ENCODE measurements around the gene IMMP1L. TPM values are rescaled to one million over a fixed set of nuclear protein-coding genes. Genes with fewer than 3 reads are reported as not detected.

Gene IMMP1L
- total RNA-seq, 1 donor from 2014 or later: 17.2 TPM

DNA sequence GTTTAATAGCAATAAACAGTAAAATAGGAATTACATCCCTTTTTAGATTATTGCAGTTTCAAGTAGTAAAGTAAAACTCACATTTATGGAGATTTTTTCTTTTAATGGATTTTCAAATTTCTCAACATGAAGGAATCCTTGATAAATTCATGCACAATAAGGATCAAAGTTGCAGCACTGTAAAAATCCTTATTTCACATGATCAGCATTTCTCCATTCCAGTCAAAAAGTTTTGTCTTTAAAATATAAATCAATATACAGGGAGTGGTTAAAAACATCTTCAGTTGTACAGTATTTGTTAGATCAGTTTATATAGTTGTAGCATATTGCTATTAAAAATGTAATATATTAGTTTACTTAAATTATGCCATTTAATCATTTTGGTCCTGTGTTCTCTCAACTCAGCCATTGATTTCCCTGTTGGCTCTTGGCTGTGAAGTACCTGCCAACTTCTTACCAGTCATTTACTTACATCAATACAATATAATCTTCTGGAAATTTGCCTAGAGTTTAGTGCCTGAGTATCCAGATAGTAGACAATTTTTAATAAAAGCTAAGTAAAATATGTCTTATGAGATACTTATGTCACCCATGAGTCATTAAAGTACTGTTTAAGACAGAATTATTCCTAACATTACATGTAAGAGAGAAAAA, 12.2 kb upstream of the IMMP1L start:
- H3K79me2 ChIP-seq (ENCODE audit: insufficient read depth, low read length): no peaks in the 10 kb centered on the region
- H4K20me1 ChIP-seq (ENCODE audit: insufficient read depth, low read length): no peaks in the 10 kb centered on the region
- H3K27me3 ChIP-seq (ENCODE audit: insufficient read depth, low read length): no peaks in the 10 kb centered on the region
- peaks cover 6% of the 10 kb centered on the region for H3K36me3 Mint-ChIP-seq (ENCODE audit: low read depth, unreplicated experiment)
- DNase-seq (ENCODE audit: low read depth) (no peak), FAIRE-seq (no peak)
- H2AFZ ChIP-seq (ENCODE audit: low read depth, low read length): no peak overlapping the region
- H3K4me3 ChIP-seq (ENCODE audit: insufficient read depth, low read depth, low read length): no peak overlapping the region
- no peaks in the 10 kb centered on the region for H3K4me1 ChIP-seq (ENCODE audit: insufficient read depth, low read length)
- no peak overlapping the region for H3K9ac ChIP-seq (ENCODE audit: low read length)
- H3K4me2 ChIP-seq (ENCODE audit: low read length): no peak overlapping the region
- H3K36me3 ChIP-seq (ENCODE audit: insufficient read depth, low read length): no peaks in the 10 kb centered on the region
- H3K9me3 ChIP-seq (ENCODE audit: insufficient read depth, low read depth, low read length): no peaks in the 10 kb centered on the region
- no peak overlapping the region for H3K27ac Mint-ChIP-seq (ENCODE audit: unreplicated experiment)
- no peaks in the 10 kb centered on the region for H3K4me1 Mint-ChIP-seq (ENCODE audit: low read depth, unreplicated experiment)
- H3K27me3 Mint-ChIP-seq (ENCODE audit: low read depth, unreplicated experiment): no peaks in the 10 kb centered on the region
- TF ChIP-seq, protein P1, sequence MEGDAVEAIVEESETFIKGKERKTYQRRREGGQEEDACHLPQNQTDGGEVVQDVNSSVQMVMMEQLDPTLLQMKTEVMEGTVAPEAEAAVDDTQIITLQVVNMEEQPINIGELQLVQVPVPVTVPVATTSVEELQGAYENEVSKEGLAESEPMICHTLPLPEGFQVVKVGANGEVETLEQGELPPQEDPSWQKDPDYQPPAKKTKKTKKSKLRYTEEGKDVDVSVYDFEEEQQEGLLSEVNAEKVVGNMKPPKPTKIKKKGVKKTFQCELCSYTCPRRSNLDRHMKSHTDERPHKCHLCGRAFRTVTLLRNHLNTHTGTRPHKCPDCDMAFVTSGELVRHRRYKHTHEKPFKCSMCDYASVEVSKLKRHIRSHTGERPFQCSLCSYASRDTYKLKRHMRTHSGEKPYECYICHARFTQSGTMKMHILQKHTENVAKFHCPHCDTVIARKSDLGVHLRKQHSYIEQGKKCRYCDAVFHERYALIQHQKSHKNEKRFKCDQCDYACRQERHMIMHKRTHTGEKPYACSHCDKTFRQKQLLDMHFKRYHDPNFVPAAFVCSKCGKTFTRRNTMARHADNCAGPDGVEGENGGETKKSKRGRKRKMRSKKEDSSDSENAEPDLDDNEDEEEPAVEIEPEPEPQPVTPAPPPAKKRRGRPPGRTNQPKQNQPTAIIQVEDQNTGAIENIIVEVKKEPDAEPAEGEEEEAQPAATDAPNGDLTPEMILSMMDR (IDR thresholded peaks at IDR 0.05; ENCODE audit: insufficient read depth, low read depth, low read length): no peak
- TF ChIP-seq EZH2 (IDR thresholded peaks at IDR 0.05; ENCODE audit: insufficient read depth, low read length): no peak
- no peak overlapping the region for H3K27ac ChIP-seq (ENCODE audit: low read depth, low read length)
- H3K9me3 Mint-ChIP-seq (ENCODE audit: unreplicated experiment): no peaks in the 10 kb centered on the region
- no peak overlapping the region for H3K4me3 Mint-ChIP-seq (ENCODE audit: unreplicated experiment)

DNA sequence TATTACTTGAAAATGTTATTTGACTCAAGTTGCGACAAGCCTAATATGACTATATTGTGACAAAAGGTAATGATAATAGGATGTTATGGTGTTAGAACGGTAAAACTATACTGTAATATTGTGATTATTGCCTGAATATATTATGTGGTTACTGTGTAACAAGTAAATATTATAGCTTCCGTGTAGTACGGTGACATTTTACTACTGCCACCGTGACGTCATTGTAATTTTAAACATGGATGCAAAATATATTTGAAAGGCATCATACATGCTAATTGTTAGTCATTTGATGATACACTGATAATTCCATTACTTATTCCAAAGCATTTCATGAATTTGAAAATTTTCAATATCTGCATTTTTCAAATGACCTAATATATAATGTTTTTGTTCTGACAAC, 2.7 kb upstream of the IMMP1L start:
- no peak for FAIRE-seq

DNA sequence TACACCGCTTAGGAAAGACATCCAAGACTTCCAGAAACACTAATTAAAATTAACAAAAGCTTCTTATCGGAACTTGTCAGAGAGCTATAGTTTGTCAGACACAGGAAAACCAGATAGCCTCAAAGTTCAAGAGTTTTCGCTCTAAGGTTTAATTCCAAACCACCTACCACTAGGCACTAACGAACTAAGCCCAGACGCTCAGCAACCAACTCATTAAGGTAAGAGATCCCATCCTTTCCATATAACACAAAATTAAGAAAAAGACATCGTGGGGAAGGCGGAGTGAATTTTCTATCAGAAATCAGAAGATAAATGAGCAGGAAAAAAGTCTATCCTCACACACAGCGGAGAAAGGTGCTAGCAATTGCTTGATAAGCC, 382 bp downstream of the IMMP1L start:
- TF ChIP-seq EZH2 (IDR thresholded peaks at IDR 0.05; ENCODE audit: insufficient read depth, low read length): no peak
- FAIRE-seq (no peak), DNase-seq (ENCODE audit: low read depth) (no peak)
- Histone ChIP-seq H3K4me3 (ENCODE audit: insufficient read depth, low read depth, low read length) (peak overlapping the region; percentile 93), H4K20me1 (ENCODE audit: insufficient read depth, low read length) (no peaks in the 10 kb centered on the region), H3K79me2 (ENCODE audit: insufficient read depth, low read length) (peaks cover 63% of the 10 kb centered on the region), H3K4me2 (ENCODE audit: low read length) (peak overlapping the region; percentile 93), H3K27ac (ENCODE audit: low read depth, low read length) (peak overlapping the region; percentile 87), H3K36me3 (ENCODE audit: insufficient read depth, low read length) (no peaks in the 10 kb centered on the region), H2AFZ (ENCODE audit: low read depth, low read length) (peak overlapping the region; percentile 99), H3K9ac (ENCODE audit: low read length) (peak overlapping the region; percentile 92), H3K9me3 (ENCODE audit: insufficient read depth, low read depth, low read length) (no peaks in the 10 kb centered on the region), H3K4me1 (ENCODE audit: insufficient read depth, low read length) (no peaks in the 10 kb centered on the region), H3K27me3 (ENCODE audit: insufficient read depth, low read length) (no peaks in the 10 kb centered on the region)
- H3K27ac Mint-ChIP-seq (ENCODE audit: unreplicated experiment): peak overlapping the region; percentile 59
- no peaks in the 10 kb centered on the region for H3K9me3 Mint-ChIP-seq (ENCODE audit: unreplicated experiment)
- peaks cover 3% of the 10 kb centered on the region for H3K36me3 Mint-ChIP-seq (ENCODE audit: low read depth, unreplicated experiment)
- peak overlapping the region; percentile 98 for H3K4me3 Mint-ChIP-seq (ENCODE audit: unreplicated experiment)
- H3K4me1 Mint-ChIP-seq (ENCODE audit: low read depth, unreplicated experiment): peaks cover 15% of the 10 kb centered on the region
- H3K27me3 Mint-ChIP-seq (ENCODE audit: low read depth, unreplicated experiment): no peaks in the 10 kb centered on the region

More for the DNA sequence above, 2.7 kb upstream of the IMMP1L start:
- Histone ChIP-seq H4K20me1 (ENCODE audit: insufficient read depth, low read length) (no peaks in the 10 kb centered on the region), H3K9me3 (ENCODE audit: insufficient read depth, low read depth, low read length) (no peaks in the 10 kb centered on the region), H3K27ac (ENCODE audit: low read depth, low read length) (no peak overlapping the region), H3K4me2 (ENCODE audit: low read length) (no peak overlapping the region), H3K27me3 (ENCODE audit: insufficient read depth, low read length) (no peaks in the 10 kb centered on the region), H3K79me2 (ENCODE audit: insufficient read depth, low read length) (peaks cover 52% of the 10 kb centered on the region), H3K4me1 (ENCODE audit: insufficient read depth, low read length) (no peaks in the 10 kb centered on the region), H2AFZ (ENCODE audit: low read depth, low read length) (no peak overlapping the region), H3K9ac (ENCODE audit: low read length) (no peak overlapping the region), H3K36me3 (ENCODE audit: insufficient read depth, low read length) (no peaks in the 10 kb centered on the region), H3K4me3 (ENCODE audit: insufficient read depth, low read depth, low read length) (no peak overlapping the region)
- Mint-ChIP-seq H3K4me1 (ENCODE audit: low read depth, unreplicated experiment) (peaks cover 15% of the 10 kb centered on the region), H3K4me3 (ENCODE audit: unreplicated experiment) (no peak overlapping the region), H3K27me3 (ENCODE audit: low read depth, unreplicated experiment) (no peaks in the 10 kb centered on the region), H3K9me3 (ENCODE audit: unreplicated experiment) (no peaks in the 10 kb centered on the region), H3K36me3 (ENCODE audit: low read depth, unreplicated experiment) (no peaks in the 10 kb centered on the region), H3K27ac (ENCODE audit: unreplicated experiment) (no peak overlapping the region)
- no peak for TF ChIP-seq EZH2 (IDR thresholded peaks at IDR 0.05; ENCODE audit: insufficient read depth, low read length)
- TF ChIP-seq, protein P1 (IDR thresholded peaks at IDR 0.05; ENCODE audit: insufficient read depth, low read depth, low read length): no peak
- no peak for DNase-seq (ENCODE audit: low read depth)

All from astrocyte (in vitro differentiated cells and primary cell).